Testis (tissue), 2 donors: ENCODE measurements around the gene NUBPL.

Experiments
- POLR2A ChIP-seq: fragments of 450-650 bp; IDR thresholded peaks from one replicate; pipeline ENCODE4 v1.6.1; 2017; ENCODE audit warnings: antibody characterized with exemption, mild to moderate bottlenecking, moderate library complexity
- TF ChIP-seq, protein P1 (sequence below), 3 experiments: fragments of 450-650 bp in 2 of 3; fragments of 200-600 bp in 1 of 3; sonication (generic) in 1 of 3; IDR thresholded peaks; one replicate each; pipeline ENCODE4 v1.5.1; 2016 to 2019; ENCODE audit warnings: antibody characterized with exemption in 3 of 3, mild to moderate bottlenecking in 2 of 3, moderate library complexity in 1 of 3

DNA sequence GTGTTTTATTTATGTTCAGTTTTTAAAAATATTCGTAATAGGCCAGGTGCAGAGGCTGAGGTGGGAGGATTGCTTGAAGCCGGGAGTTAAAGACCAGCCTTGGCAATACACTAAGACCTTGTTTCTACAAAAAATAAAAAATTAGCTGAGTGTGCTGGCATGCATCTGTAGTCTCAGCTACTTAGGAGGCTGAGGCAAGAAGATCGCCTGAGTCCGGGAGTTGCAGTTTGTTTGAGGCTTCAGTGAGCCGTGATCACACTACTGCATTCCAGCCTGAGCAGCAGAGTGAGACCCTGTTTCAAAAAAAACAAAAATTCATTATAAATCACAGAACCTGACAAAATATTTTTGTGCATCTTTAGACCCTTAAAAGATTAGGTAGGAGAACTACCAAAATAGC lies 275.8 kb downstream of the NUBPL start:
- TF ChIP-seq, protein P1, sequence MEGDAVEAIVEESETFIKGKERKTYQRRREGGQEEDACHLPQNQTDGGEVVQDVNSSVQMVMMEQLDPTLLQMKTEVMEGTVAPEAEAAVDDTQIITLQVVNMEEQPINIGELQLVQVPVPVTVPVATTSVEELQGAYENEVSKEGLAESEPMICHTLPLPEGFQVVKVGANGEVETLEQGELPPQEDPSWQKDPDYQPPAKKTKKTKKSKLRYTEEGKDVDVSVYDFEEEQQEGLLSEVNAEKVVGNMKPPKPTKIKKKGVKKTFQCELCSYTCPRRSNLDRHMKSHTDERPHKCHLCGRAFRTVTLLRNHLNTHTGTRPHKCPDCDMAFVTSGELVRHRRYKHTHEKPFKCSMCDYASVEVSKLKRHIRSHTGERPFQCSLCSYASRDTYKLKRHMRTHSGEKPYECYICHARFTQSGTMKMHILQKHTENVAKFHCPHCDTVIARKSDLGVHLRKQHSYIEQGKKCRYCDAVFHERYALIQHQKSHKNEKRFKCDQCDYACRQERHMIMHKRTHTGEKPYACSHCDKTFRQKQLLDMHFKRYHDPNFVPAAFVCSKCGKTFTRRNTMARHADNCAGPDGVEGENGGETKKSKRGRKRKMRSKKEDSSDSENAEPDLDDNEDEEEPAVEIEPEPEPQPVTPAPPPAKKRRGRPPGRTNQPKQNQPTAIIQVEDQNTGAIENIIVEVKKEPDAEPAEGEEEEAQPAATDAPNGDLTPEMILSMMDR (IDR thresholded peaks at IDR 0.05) = no peak
- TF ChIP-seq POLR2A = no peak
